Common myeloid progenitor, CD34-positive (primary cell): ENCODE data around the gene MORN1.

Experiments used
- CTCF ChIA-PET: fragments of 350-600 bp; sonication (Branson Sonifier 250); formaldehyde crosslinking; loops from one replicate; lab custom pipeline; 2021; ENCODE audit warnings: antibody characterized with exemption; lab: Charles Lee
- POLR2A ChIA-PET: fragments of 350-600 bp; sonication (Branson Sonifier 250); formaldehyde crosslinking; loops from one replicate; lab custom pipeline; 2021; ENCODE audit warnings: antibody characterized with exemption; lab: Charles Lee
- DNase-seq, 3 donors: peaks; one replicate each; pipeline versions ENCODE4 v3.0.0 to v3.0.0-alpha.2; 2013
- H3K27ac ChIP-seq, 2 experiments: 1 replicate in 1 of 2; 2 replicates in 1 of 2; pipeline ENCODE4 v1.7.0; 2013; ENCODE audit warnings: inconsistent platforms in 2 of 2, low read length in 2 of 2, mild to moderate bottlenecking in 2 of 2, low read depth in 1 of 2, moderate library complexity in 1 of 2; ENCODE audit not compliant: severe bottlenecking in 2 of 2, insufficient read depth in 1 of 2, poor library complexity in 1 of 2
- H3K27me3 ChIP-seq, 5 experiments: replicated peaks in 2 of 5; 1 replicate in 3 of 5; 2 replicates in 2 of 5; pipeline versions ENCODE4 v1.6.1 to v1.7.0; 2013; ENCODE audit warnings: low read length in 4 of 5, mild to moderate bottlenecking in 2 of 5, moderate library complexity in 2 of 5, inconsistent platforms in 1 of 5; ENCODE audit not compliant: insufficient read depth in 5 of 5, control insufficient read depth in 4 of 5
- H3K36me3 ChIP-seq, 4 experiments: 1 replicate in 2 of 4; 2 replicates in 2 of 4; pipeline versions ENCODE4 v1.6.1 to v1.7.0; 2013; ENCODE audit warnings: low read length in 3 of 4, control low read depth in 1 of 4, mild to moderate bottlenecking in 1 of 4; ENCODE audit not compliant: control insufficient read depth in 4 of 4, insufficient read depth in 4 of 4
- H3K4me1 ChIP-seq, 4 experiments: 1 replicate in 3 of 4; 2 replicates in 1 of 4; pipeline versions ENCODE4 v1.6.1 to v1.7.1; 2013; ENCODE audit warnings: low read length in 3 of 4, mild to moderate bottlenecking in 3 of 4, control low read depth in 1 of 4, inconsistent platforms in 1 of 4, moderate library complexity in 1 of 4; ENCODE audit not compliant: control insufficient read depth in 4 of 4, insufficient read depth in 4 of 4; ENCODE audit errors: control extremely low read depth in 1 of 4
- H3K4me3 ChIP-seq, 7 experiments: 1 replicate in 4 of 7; 2 replicates in 3 of 7; pipeline versions ENCODE4 v1.5.1 to v1.7.0; 2013; ENCODE audit warnings: mild to moderate bottlenecking in 7 of 7, low read length in 6 of 7, moderate library complexity in 6 of 7, inconsistent platforms in 2 of 7, low read depth in 2 of 7, control low read depth in 1 of 7; ENCODE audit not compliant: insufficient read depth in 4 of 7, control insufficient read depth in 1 of 7; ENCODE audit errors: extremely low read depth in 1 of 7
- H3K9me3 ChIP-seq, 5 experiments: 1 replicate in 4 of 5; 2 replicates in 1 of 5; pipeline versions ENCODE4 v1.6.1 to v1.7.1; 2013; ENCODE audit warnings: low read length in 4 of 5, mild to moderate bottlenecking in 2 of 5, inconsistent platforms in 1 of 5, low read depth in 1 of 5, moderate library complexity in 1 of 5; ENCODE audit not compliant: control insufficient read depth in 4 of 5, insufficient read depth in 2 of 5; ENCODE audit errors: control extremely low read depth in 1 of 5
- WGBS: methylation state at CpG from one replicate; pipeline ENCODE4 v1.1.5; 2013; ENCODE audit not compliant: insufficient coverage; 5-methylcytosine and 5-hydroxymethylcytosine counted together

The MORN1 gene

DNA sequence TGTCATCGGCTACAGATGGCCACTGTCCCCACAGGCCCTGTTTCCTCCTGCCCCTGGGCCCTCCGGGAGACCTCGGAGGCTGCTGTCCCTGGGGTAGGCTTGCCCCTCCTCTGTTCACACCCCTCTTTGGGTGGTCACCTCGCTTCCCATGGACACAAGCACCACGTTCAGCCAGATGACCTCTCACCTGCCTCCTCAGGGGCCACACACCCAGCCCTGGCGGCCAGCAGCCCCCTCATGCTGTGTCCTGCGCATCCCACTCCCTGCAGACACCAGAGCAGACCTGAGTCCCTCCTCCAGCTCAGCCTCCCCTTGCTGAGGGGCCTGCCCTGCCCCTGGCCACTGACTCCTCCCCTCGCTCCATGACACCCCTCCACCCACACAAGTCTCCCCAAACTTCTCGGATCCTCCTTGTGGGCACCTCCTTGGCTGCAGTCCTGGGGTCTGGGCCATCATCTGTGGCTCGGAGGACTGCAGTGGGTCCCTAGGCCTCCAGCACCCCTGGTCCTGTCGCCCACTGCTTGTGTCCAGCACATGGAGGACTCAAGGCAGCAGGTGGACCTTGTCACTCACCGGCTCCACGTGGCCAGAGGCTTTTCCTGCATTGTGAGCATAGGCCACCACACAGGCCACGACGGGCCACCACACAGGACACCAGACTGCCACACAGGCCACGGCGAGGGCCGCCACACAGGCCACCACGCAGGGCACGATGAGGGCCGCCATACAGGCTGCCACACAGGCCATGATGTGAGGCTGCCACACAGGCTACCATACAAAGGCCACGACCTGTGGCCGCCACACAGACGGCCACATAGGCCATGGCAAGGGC lies 51.1 kb downstream of the MORN1 start:
- no peak for DNase-seq
- ChIA-PET CTCF (no interaction called here), POLR2A (no interaction called here)
- 97% methylated on average over 21 of the region's 24 CpGs for WGBS
- no peak overlapping the region for H3K27ac ChIP-seq
- H3K9me3 ChIP-seq, result no peaks in the 10 kb centered on the region
- H3K4me1 ChIP-seq, result no peaks in the 10 kb centered on the region
- H3K27me3 ChIP-seq, result peaks cover 0 to 1% (median 0%) of the 10 kb centered on the region in 5 experiments
- no peaks in the 10 kb centered on the region for H3K36me3 ChIP-seq
- H3K4me3 ChIP-seq, result no peak overlapping the region

DNA sequence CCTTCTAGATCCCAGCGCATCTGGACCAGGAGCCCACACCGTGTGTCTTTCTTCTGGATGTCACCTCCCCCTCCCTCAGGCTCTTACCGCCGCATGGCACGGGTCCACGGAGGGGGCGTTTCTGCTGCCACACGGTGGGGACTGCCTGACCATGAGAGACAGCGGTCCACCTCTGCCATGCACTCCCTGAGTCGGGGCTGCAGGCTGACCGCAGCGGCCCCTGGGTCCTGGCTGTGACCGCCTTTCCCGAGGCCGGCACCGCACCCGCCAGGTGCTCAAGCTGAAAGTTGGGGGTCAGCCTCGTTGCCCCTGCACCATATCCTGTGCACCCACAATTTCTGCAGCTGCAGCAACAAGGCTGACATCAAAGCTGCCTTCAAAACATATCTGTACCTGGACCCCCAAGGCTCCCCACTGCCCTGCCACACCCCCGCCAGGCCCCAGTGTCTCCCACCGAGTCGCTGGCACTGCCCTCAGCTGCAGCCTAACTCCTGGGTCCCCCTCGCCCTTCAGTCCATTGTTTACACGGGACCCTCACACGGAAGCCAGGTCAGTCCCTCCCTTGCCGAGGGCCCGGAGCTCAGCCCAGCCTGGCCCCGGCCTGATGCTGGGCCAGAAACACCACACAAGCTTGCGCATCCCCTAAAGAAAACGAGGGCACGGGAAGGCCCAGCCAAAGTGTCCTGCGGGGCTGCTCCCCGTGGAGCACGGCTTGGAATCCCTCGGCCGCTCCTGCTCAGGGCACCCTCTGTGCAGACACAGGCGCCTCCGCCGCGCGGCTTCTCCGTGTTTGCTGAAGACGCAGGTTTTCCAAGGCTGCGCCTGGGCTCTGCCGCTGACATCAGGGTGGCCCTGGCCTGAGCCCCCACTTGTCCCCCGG lies 51.9 kb downstream of the MORN1 start:
- Histone ChIP-seq H3K27ac (no peak overlapping the region), H3K4me1 (no peaks in the 10 kb centered on the region), H3K9me3 (no peaks in the 10 kb centered on the region), H3K27me3 (peaks cover 0 to 1% (median 0%) of the 10 kb centered on the region in 5 experiments), H3K4me3 (no peak overlapping the region), H3K36me3 (no peaks in the 10 kb centered on the region)
- POLR2A ChIA-PET, result no interaction called here
- no peak for DNase-seq
- CTCF ChIA-PET, result no interaction called here
- WGBS, result 93% methylated on average over 38 of the region's 45 CpGs

DNA sequence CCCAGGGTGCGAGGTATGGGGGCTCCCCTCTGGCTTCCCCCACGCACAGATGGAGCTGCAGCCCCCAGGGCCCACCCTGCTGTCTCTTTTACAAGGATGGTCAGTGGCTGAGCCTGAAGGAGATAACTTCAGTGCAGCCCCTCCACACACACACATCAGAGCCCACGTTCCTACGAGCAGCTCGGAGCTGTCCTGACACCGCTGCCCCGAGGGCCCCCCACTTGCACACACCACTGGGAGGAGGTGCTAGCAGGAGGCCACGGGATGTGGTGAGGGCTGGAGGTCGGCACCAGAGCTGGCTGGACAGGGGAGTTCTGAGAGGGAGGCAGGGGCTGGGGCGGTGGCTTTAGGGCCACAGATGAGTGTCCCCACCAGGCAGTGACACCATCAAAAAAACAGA lies 53.9 kb downstream of the MORN1 start:
- H3K9me3 ChIP-seq, result no peaks in the 10 kb centered on the region
- no peak for DNase-seq
- no peaks in the 10 kb centered on the region for H3K4me1 ChIP-seq
- no peak overlapping the region for H3K4me3 ChIP-seq
- no peak overlapping the region for H3K27ac ChIP-seq
- POLR2A ChIA-PET, result no interaction called here
- no peaks in the 10 kb centered on the region for H3K36me3 ChIP-seq
- H3K27me3 ChIP-seq, result peaks cover 0 to 1% (median 0%) of the 10 kb centered on the region in 5 experiments
- CTCF ChIA-PET, result no interaction called here
- WGBS, result 92% methylated on average over 3 of the region's 10 CpGs

- WGBS, result 97% methylated on average over 19 of the region's 23 CpGs
- Histone ChIP-seq H3K27me3 (peaks cover 0 to 1% (median 0%) of the 10 kb centered on the region in 5 experiments), H3K27ac (no peak overlapping the region), H3K36me3 (no peaks in the 10 kb centered on the region), H3K9me3 (no peaks in the 10 kb centered on the region), H3K4me3 (no peak overlapping the region), H3K4me1 (no peaks in the 10 kb centered on the region)
- CTCF ChIA-PET, result no interaction called here
- POLR2A ChIA-PET, result no interaction called here
- no peak for DNase-seq
Measured at GRCh38 chr1:2337081-2337480, 54.3 kb downstream of the MORN1 start.

- POLR2A ChIA-PET, result no interaction called here
- CTCF ChIA-PET, result no interaction called here
- Histone ChIP-seq H3K27ac (no peak overlapping the region), H3K4me1 (no peaks in the 10 kb centered on the region), H3K27me3 (peaks cover 0 to 1% (median 0%) of the 10 kb centered on the region in 5 experiments), H3K9me3 (no peaks in the 10 kb centered on the region), H3K4me3 (no peak overlapping the region), H3K36me3 (no peaks in the 10 kb centered on the region)
- DNase-seq, result no peak
- WGBS, result 89% methylated on average over 10 of the region's 11 CpGs
Measured at GRCh38 chr1:2336499-2336898, 54.9 kb downstream of the MORN1 start.

- 96% methylated on average over 31 of the region's 36 CpGs for WGBS
- CTCF ChIA-PET, result no interaction called here
- H3K27me3 ChIP-seq, result peaks cover 0 to 1% (median 0%) of the 10 kb centered on the region in 5 experiments
Measured at GRCh38 chr1:2335721-2336455, 55.5 kb downstream of the MORN1 start.

More at GRCh38 chr1:2335721-2336455, 55.5 kb downstream of the MORN1 start:
- POLR2A ChIA-PET, result no interaction called here
- H3K27ac ChIP-seq, result no peak overlapping the region
- H3K36me3 ChIP-seq, result no peaks in the 10 kb centered on the region
- no peak overlapping the region for H3K4me3 ChIP-seq
- DNase-seq, result no peak
- no peaks in the 10 kb centered on the region for H3K9me3 ChIP-seq
- no peaks in the 10 kb centered on the region for H3K4me1 ChIP-seq
